Astrocyte of the cerebellum (primary cell): Measurements from ENCODE around the gene SDHB.

ENCODE experiments used
- DNase-seq: peaks from one replicate; pipeline ENCODE4 v3.0.0-alpha.2; 2011; ENCODE audit warnings: low read depth
- H3K4me3 ChIP-seq: 2 replicates; pipeline ENCODE4 v1.5.1; 2011; ENCODE audit warnings: mild to moderate bottlenecking, low read depth, low read length, moderate library complexity
- CTCF ChIP-seq: IDR thresholded peaks from 2 replicates; pipeline ENCODE4 v1.5.1; 2012; ENCODE audit warnings: low read length, low read depth, moderate library complexity, mild to moderate bottlenecking; ENCODE audit errors: missing control alignments
- in situ Hi-C: cut with HindIII; loops from 2 replicates; pipeline ENCODE4 v1.10.0; 2017; ENCODE audit warnings: low sequenced_read_pairs

Gene SDHB

DNA sequence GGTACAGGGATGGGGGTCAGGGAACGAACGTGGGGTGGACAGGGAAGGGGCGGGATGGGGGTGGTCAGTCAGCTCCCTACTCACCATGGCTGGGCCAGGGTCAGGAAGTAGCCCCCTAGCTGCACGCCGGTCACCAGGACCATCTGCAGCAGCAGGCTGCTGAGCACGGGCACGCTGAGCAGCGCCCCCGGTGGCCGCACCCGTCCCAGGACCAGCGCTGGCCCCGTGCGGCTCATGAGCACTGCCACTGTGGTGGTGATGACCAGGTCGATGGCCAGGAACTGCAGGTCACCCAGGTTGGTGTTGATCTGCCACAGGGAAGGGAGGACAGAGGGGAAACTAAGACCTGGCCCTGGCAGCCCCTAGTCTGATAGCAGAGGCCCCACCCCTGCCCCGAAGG lies 66.9 kb downstream of the SDHB start:
- in situ Hi-C loops: no loop called here
- peak; percentile 57 for TF ChIP-seq CTCF
- no peak overlapping the region for H3K4me3 ChIP-seq
- DNase-seq: no peak

DNA sequence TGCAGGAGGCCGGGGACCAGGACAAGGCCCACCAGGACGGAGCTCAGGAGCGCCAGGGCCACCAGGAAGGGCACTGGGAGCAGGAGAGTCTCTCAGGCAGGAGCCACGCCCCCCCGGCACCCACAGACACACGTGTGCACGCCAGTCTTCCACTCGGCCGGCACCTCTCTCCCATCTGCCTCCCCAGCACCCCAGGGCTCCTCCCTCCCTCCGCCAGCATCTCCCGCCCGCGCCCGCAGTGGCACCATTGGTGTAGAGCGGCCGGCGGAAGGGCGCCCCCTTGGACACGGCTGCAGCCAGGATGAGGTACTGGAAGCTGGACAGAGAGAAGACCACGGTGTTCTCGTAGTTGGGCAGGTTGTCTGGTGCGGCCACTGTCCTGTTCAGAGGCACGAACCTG lies 67.3 kb downstream of the SDHB start:
- in situ Hi-C loops: no loop called here
- no peak for DNase-seq
- no peak for TF ChIP-seq CTCF
- no peak overlapping the region for H3K4me3 ChIP-seq

- H3K4me3 ChIP-seq: no peak overlapping the region
- DNase-seq: no peak
- in situ Hi-C loops: no loop called here
- TF ChIP-seq CTCF: no peak
These were observed 67.7 kb downstream of the SDHB start for GRCh38 chr1:16986113-16986512.

DNA sequence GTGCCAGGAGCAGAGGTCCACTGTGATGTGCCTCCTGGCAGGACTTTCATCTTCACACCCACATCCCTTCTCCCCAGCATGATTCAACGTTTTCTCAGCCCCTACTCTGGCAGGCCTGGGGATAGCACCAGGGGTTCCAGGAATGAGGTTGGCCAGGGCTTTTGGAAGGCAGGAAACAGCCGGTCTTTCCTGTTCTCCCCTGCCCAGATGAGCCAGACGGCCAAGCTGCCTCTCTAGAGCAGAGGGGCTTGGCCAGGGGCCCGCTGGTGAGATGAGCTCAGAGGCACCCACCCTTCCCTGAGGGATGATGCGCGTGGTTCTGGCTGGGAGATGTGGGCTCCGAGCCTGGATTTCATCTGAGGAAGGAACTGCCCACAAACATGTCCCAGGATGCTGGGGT lies 69.1 kb downstream of the SDHB start:
- H3K4me3 ChIP-seq: no peak overlapping the region
- in situ Hi-C loops: no loop called here
- TF ChIP-seq CTCF: no peak
- peak; percentile 85 for DNase-seq

- no peak overlapping the region for H3K4me3 ChIP-seq
- DNase-seq: no peak
- in situ Hi-C loops: no loop called here
- no peak for TF ChIP-seq CTCF
These were observed 70.2 kb downstream of the SDHB start for GRCh38 chr1:16983649-16984048.

GRCh38 chr1:16982902-16983301 lies 70.9 kb downstream of the SDHB start:
- no peak for TF ChIP-seq CTCF
- in situ Hi-C loops: no loop called here
- no peak for DNase-seq
- no peak overlapping the region for H3K4me3 ChIP-seq

GRCh38 chr1:16981269-16981849 lies 72.5 kb downstream of the SDHB start:
- no peak for TF ChIP-seq CTCF
- no peak overlapping the region for H3K4me3 ChIP-seq
- in situ Hi-C loops: no loop called here
- peak; percentile 23 for DNase-seq
